Endothelial cell (in vitro differentiated cells): ENCODE results near the gene OR6C75. TPM values are rescaled to one million over a fixed set of nuclear protein-coding genes. Genes with fewer than 3 reads are reported as not detected.
"Not testable (repeated sequence)": the region's sequence is repeated elsewhere in the genome, so short reads cannot be mapped to it uniquely, and the experiment has no call there.

ENCODE experiments used
- DNase-seq: peaks from one replicate; pipeline ENCODE4 v3.0.0; 2021; ENCODE audit warnings: low spot score
- H3K27ac Mint-ChIP-seq: one replicate; pipeline ENCODE4 v1.8.0; 2021; ENCODE audit warnings: mixed read lengths, inconsistent platforms; ENCODE audit not compliant: unreplicated experiment
- H3K27me3 Mint-ChIP-seq: one replicate; pipeline ENCODE4 v1.8.0; 2021; ENCODE audit warnings: mild to moderate bottlenecking, moderate library complexity, mixed read lengths, inconsistent platforms; ENCODE audit not compliant: unreplicated experiment
- H3K36me3 Mint-ChIP-seq: one replicate; pipeline ENCODE4 v1.8.0; 2021; ENCODE audit warnings: mild to moderate bottlenecking, low read depth, mixed read lengths, inconsistent platforms; ENCODE audit not compliant: unreplicated experiment
- H3K4me1 Mint-ChIP-seq: one replicate; pipeline ENCODE4 v1.8.0; 2021; ENCODE audit warnings: mild to moderate bottlenecking, mixed read lengths, inconsistent platforms; ENCODE audit not compliant: unreplicated experiment
- H3K4me3 Mint-ChIP-seq: one replicate; pipeline ENCODE4 v1.8.0; 2021; ENCODE audit warnings: mild to moderate bottlenecking, mixed read lengths, inconsistent platforms; ENCODE audit not compliant: unreplicated experiment
- H3K9me3 Mint-ChIP-seq: one replicate; pipeline ENCODE4 v1.8.0; 2021; ENCODE audit warnings: mixed read lengths, inconsistent platforms; ENCODE audit not compliant: unreplicated experiment
- total RNA-seq: library from RNA; stranded (reverse); fragmentation: NEBNext Ultra II Directional; extraction: Animal tissue kit (Norgen Biotek cat#: 25700); gene quantifications from one replicate; pipeline ENCODE4 v1.2.1, GENCODE V29; 2021; ENCODE audit not compliant: unreplicated experiment
- TF ChIP-seq, protein P1 (sequence below): fragments of 200-600 bp; sonication (generic); IDR thresholded peaks from one replicate; pipeline ENCODE4 v1.5.0; 2021; ENCODE audit warnings: antibody characterized with exemption; ENCODE audit not compliant: unreplicated experiment

The OR6C75 gene
- total RNA-seq, 1 donor from 2014 or later, result not detected

DNA sequence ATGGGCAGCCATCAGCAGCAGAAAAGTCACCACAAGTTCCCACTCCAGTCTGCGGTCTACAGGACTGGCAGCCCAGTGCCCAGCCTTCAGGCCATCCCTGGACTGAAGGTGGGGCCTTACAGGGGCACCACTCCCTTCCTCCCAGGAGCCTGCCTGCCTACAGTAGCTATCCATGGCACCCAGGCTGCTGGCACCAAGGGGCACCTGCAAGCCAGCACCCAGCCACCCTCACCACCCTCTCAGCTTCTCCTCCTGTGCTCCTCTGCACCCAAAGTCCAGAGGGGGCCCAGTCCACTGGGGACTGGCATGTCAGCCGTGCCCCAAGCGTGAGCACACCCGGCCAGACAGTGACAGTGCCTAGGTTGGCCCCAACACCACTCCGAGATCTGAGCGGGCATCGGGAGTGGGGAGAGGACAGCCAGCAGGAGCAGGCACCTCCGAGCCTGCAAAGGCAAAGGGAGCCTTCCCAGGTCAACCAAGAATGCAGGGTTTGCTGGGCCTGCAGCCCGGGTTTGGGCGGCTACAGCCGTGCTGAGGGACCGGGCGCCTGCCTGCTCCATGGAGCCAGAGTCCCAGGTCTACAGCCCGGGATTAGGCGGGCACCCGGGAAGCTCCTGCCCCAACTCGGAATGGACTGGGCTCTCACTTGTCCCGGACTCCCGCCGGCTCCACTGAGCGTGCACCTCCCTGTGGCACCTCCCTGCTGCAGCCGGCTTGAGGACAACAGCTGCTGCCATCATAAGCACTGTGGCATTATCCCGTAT lies 29.4 kb downstream of the OR6C75 start:
- no peaks in the 10 kb centered on the region for H3K9me3 Mint-ChIP-seq
- H3K27me3 Mint-ChIP-seq, result peaks cover 2% of the 10 kb centered on the region

DNA sequence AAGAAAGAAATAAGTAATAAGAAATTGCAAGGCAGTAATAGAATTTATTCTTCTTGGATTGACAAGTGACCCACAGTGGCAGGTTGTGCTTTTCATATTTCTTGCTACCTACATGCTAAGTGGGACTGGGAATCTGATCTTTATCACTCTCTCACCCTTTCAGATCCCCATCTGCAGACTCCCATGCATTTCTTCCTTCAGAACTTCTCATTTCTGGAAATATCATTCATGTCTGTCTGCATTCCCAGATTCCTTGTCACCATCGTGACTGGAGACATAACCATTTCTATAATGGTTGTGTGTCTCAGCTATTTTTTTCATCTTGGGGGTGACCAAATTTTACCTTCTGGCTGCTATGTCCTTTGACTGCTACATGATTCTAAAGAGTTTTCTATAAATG lies 33.6 kb downstream of the OR6C75 start:
- Mint-ChIP-seq H3K9me3 (no peaks in the 10 kb centered on the region), H3K4me1 (no peaks in the 10 kb centered on the region), H3K27ac (no peak overlapping the region), H3K4me3 (no peak overlapping the region), H3K27me3 (peaks cover 2% of the 10 kb centered on the region), H3K36me3 (no peaks in the 10 kb centered on the region)
- TF ChIP-seq, protein P1, sequence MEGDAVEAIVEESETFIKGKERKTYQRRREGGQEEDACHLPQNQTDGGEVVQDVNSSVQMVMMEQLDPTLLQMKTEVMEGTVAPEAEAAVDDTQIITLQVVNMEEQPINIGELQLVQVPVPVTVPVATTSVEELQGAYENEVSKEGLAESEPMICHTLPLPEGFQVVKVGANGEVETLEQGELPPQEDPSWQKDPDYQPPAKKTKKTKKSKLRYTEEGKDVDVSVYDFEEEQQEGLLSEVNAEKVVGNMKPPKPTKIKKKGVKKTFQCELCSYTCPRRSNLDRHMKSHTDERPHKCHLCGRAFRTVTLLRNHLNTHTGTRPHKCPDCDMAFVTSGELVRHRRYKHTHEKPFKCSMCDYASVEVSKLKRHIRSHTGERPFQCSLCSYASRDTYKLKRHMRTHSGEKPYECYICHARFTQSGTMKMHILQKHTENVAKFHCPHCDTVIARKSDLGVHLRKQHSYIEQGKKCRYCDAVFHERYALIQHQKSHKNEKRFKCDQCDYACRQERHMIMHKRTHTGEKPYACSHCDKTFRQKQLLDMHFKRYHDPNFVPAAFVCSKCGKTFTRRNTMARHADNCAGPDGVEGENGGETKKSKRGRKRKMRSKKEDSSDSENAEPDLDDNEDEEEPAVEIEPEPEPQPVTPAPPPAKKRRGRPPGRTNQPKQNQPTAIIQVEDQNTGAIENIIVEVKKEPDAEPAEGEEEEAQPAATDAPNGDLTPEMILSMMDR, result no peak
- DNase-seq, result no peak

More for the DNA sequence above, 29.4 kb downstream of the OR6C75 start:
- TF ChIP-seq, protein P1, result no peak
- DNase-seq, result no peak
- Mint-ChIP-seq H3K27ac (no peak overlapping the region), H3K36me3 (no peaks in the 10 kb centered on the region), H3K4me3 (no peak overlapping the region), H3K4me1 (no peaks in the 10 kb centered on the region)

DNA sequence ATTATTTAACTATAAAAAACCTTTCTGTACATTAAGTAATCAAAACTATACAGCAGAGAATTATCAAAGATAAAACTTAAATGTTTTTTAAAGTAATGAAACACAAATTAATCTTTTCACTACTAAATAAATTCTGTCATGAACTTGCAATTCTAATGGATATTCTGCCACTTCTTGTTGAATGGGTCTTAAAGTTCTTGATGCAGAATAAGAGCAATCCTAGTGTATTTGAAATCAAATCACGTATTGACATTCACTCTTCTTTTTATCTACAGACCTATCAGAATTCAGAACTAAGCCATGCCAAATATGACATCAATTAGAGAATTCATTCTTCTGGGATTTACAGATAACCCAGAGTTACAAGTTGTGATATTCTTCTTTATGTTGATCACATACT lies 37.5 kb downstream of the OR6C75 start, which contains the start of gene OR6C65:
Gene OR6C65, plus strand, starts transcription at position 301 of the 400 bp plus-strand sequence. Its CDS starts 0 bp downstream, at position 301.
- DNase-seq, result no peak
- TF ChIP-seq, protein P1, result no peak
- H3K27me3 Mint-ChIP-seq, result no peaks in the 10 kb centered on the region
- H3K9me3 Mint-ChIP-seq, result no peaks in the 10 kb centered on the region
- H3K36me3 Mint-ChIP-seq, result no peaks in the 10 kb centered on the region
- no peak within 1 kb of the TSS for H3K27ac Mint-ChIP-seq
- no peaks in the 10 kb centered on the region for H3K4me1 Mint-ChIP-seq
- no peak within 1 kb of the TSS for H3K4me3 Mint-ChIP-seq

DNA sequence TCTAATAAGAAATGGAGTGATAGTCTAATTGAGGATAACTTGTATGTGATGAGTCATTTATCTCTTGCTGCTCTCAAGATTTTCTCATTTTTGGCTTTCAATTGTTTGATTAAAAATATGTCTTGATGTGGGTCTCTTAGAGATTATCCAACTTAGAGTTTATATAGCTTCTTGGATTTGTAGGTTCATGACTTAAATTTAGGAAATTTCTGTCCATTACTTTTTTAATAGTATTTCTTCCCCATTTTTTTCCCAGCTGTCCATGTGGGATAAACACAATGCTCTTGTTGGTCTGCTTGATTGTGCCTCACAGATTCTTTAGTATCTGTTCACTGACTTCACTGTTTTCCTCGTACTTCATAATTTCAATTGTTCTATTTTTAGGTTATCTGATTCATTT lies 45.1 kb downstream of the OR6C75 start:
- Mint-ChIP-seq H3K4me1 (no peaks in the 10 kb centered on the region), H3K4me3 (no peak overlapping the region), H3K27me3 (no peaks in the 10 kb centered on the region), H3K36me3 (no peaks in the 10 kb centered on the region), H3K27ac (no peak overlapping the region), H3K9me3 (no peaks in the 10 kb centered on the region)
- TF ChIP-seq, protein P1, result no peak
- DNase-seq, result no peak

DNA sequence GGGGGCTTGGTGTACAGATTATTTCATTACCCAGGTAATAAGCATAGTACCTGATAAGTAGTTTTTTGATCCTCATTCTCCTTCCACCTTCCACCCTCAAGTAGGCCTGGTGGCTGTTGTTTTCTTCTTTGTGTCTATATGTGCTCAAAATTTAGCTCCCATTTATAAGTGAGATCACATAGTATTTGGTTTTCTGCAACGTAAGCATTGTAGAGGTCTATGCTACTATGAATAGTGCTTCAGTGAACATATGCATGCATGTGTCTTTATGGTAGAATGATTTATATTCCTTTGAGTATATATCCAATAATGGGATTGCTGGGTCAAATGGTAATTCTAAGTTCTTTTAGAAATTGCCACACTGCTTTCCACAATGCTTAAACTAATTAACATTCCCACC lies 46.4 kb downstream of the OR6C75 start:
- H3K4me1 Mint-ChIP-seq, H3K27me3 Mint-ChIP-seq, H3K4me3 Mint-ChIP-seq, H3K36me3 Mint-ChIP-seq, DNase-seq, H3K27ac Mint-ChIP-seq, H3K9me3 Mint-ChIP-seq: not testable (repeated sequence)

DNA sequence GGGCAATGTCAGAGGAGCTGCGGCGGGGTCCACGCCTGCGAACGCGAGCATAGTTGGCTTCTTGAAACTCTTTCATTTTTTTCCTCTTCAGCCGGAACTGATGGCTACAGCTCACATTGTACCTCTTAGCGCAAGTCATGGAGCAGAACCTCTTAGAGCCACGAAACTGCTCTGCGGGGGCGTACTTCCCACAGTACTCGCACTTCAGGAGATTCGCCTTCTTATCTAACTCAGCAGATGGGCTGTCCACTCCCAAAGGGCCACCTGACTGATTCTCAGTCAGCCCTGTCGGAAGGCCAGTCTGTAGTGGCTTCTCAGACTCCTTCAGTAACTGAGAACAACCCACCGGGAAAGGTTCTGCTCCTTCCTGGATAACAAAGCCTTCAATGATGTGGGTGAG lies 49.4 kb downstream of the OR6C75 start:
- H3K27me3 Mint-ChIP-seq, H3K27ac Mint-ChIP-seq, DNase-seq, H3K9me3 Mint-ChIP-seq, H3K4me3 Mint-ChIP-seq, H3K36me3 Mint-ChIP-seq, H3K4me1 Mint-ChIP-seq: not testable (repeated sequence)

DNA sequence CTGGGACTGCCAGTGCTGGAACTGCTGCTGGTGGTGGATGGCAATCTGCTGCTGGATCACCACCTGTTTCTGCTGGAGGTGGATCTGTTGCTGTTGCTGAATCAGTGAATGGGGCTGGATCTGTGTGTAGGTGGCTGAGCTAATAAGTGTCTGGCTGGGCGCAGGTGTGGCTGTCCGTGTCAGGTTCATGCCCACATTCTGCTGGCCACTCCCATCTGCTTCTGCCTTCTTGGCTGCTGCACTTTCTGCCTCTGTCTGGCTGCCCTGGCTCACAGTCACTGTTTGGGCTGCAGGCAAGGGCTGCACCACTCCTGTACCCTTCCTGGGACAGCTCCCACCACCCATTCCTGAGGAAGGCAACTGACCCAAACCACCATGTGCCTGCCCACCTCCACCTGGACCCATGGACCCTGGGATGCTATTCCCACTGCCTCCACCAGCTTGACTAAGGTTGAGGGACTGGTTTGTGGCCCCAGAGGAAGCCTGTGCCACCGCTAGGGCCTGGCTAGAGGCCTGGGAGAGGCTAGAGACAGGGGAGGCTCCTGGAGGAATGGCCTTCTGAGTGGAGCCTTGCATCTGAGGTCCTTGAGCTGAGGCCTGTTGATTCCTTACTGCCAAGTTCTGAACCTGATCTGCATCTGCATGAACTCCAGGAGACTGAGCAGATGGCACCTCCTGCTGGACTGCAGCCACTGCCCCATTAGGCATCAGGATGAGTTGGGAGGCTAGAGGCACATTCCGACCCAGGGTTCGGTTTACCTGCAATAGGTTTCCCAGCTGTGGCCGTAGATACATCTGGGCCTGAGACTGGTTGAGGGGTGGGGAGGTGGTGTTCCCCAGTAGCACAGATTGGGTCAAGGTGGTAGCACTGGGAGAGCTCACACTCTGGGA lies 51.0 kb downstream of the OR6C75 start:
- H3K4me1 Mint-ChIP-seq, H3K36me3 Mint-ChIP-seq, H3K4me3 Mint-ChIP-seq, H3K9me3 Mint-ChIP-seq, H3K27me3 Mint-ChIP-seq, H3K27ac Mint-ChIP-seq, DNase-seq: not testable (repeated sequence)

DNA sequence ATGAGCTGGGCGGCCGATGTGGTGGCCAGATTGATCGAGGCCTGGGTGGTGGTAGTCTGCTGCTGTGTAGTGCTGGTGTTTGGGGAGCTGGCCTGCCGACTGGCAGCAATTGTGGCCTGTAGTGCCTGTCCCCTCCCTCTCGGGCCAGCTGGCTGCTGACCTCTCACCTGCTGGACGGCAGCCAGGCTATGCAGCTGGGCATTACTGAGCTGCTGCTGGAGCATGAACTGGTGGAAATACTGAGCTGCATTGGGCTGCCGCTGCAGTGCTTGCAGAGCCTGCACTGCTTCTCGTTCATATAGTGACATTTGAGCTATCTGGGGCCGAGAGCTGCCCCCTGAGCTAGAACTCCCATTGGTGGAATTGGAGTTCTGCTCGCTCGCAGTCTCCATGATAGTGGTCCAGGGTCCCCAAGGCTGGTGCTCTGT lies 51.6 kb downstream of the OR6C75 start:
- H3K27me3 Mint-ChIP-seq, H3K9me3 Mint-ChIP-seq, H3K4me1 Mint-ChIP-seq, H3K27ac Mint-ChIP-seq, DNase-seq, H3K36me3 Mint-ChIP-seq, H3K4me3 Mint-ChIP-seq: not testable (repeated sequence)
